ENCODE data around the gene CNIH4.

The CNIH4 gene

DNA sequence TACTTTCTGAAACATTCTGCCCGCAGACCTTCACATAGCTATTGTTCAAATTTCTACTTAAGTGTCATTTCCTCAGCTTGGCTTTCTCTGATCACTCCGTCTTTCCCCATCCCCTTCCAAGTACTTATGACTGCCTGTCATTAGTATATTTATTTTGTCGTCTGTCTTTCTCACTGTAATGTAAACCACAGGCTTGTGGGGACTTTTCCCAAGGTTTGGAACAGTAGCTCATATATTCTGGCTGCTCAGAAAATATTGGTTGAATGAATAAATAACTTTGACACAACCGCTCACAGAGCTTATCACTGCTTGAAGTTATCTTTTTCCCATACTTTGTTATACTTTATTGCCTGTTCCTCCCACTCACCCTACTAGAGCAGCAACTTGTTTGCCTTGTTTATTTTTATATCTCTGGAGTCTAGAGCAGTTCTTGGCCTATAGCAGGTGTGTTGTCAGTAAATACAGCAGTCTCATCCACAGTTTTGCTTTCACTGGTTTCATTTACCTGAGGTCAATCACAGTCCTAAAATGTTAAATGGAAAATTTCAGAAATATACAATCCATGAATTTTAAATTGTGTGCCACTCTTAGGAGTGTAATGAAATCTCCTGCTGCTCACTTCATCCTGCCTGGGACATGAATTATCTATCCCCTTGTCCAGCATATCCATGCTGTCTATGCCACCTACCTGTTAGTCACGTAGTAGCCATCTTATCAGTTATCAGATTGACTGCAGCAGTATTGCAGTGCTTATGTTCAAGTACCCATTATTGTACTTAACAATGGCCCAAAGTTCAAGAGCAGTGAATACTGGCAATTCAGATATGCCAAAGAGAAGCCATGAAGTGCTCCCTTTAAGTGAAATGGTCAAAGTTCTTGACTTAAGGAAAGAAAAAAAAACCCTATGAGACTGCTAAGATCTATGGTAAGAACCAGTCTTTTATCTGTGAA is 2.4 kb upstream of the CNIH4 start:
- no peak overlapping the region for H3K4me3 ChIP-seq (ENCODE audit: low read length)
- no peaks in the 10 kb centered on the region for H3K9me3 ChIP-seq (ENCODE audit: control insufficient read depth, low read length)
- H3K36me3 ChIP-seq (ENCODE audit: control insufficient read depth, insufficient read depth, low read length): no peaks in the 10 kb centered on the region
- H3K9ac ChIP-seq (ENCODE audit: low read length): no peak overlapping the region
- peaks cover 16% of the 10 kb centered on the region for H3K4me1 ChIP-seq (ENCODE audit: control insufficient read depth, insufficient read depth, low read length)
- H3K27me3 ChIP-seq (ENCODE audit: control insufficient read depth, insufficient read depth, low read length): no peaks in the 10 kb centered on the region

DNA sequence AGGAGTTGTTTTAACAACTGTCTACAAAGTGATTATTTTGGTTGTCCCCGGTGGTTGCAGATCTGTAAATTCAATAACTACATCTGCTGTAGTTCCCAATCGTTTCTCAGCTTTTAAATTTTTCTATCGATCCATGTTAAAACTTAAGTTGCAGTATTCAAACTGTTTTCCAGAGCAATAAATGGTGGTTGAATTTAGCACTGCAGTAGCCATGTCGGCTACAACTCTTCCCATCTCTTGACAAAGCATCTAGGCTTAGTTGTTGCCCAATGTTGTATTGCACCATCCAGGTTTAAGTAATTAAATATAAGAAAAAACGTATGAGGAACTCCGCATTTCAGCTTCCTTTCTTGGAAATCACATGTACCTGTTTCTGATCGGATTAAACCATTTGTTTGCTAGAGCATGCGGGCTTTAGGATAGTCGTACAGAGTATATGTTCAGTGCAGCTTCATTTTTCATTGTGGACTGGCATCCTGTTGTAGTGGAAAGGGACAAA is 996 bp downstream of the CNIH4 start:
- Histone ChIP-seq H3K9me3 (ENCODE audit: control insufficient read depth, low read length) (no peaks in the 10 kb centered on the region), H3K4me3 (ENCODE audit: low read length) (peak overlapping the region; percentile 56), H3K9ac (ENCODE audit: low read length) (peak overlapping the region; percentile 82), H3K27me3 (ENCODE audit: control insufficient read depth, insufficient read depth, low read length) (no peaks in the 10 kb centered on the region), H3K36me3 (ENCODE audit: control insufficient read depth, insufficient read depth, low read length) (no peaks in the 10 kb centered on the region), H3K4me1 (ENCODE audit: control insufficient read depth, insufficient read depth, low read length) (peaks cover 16% of the 10 kb centered on the region)

DNA sequence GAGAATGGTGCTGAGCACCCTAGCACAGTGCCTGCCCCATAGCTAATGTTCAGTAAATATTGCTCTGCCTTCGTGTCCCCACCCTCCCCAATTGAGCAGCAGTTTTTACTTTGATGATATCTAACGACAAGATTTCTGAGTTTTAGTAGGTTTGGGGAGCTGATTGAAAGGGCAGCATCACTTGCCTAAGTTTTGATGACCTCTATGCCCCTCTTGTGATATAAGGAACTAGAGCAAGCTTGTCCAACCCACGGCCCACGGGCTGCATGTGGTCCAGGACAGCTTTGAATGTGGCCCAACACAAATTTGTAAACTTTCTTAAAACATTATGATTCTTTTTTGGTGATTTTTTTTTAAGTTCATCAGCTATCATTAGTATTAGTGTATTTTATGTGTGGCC is 1.6 kb downstream of the CNIH4 start:
- Histone ChIP-seq H3K9me3 (ENCODE audit: control insufficient read depth, low read length) (no peaks in the 10 kb centered on the region), H3K4me3 (ENCODE audit: low read length) (peak overlapping the region; percentile 4), H3K36me3 (ENCODE audit: control insufficient read depth, insufficient read depth, low read length) (no peaks in the 10 kb centered on the region), H3K9ac (ENCODE audit: low read length) (peak overlapping the region; percentile 82), H3K27me3 (ENCODE audit: control insufficient read depth, insufficient read depth, low read length) (no peaks in the 10 kb centered on the region), H3K4me1 (ENCODE audit: control insufficient read depth, insufficient read depth, low read length) (peaks cover 16% of the 10 kb centered on the region)

DNA sequence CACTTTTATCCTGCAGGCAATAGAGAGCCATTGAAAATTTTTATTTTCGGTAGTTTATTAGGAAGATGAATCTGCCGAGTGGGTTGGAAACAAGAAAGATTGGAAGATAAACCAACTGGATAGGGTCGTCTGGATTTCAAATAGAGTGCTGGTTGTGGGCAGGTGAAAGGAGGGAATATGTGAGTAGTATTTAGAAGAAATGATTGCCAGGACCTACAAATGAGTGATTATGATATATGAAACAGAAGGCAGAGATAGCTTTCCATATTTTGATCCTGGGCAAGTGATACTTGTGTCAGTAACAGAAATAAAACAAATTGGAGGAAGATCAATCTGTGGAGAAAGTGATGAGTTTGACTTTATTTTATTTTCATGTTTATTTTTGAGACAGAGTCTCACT is 2.5 kb downstream of the CNIH4 start:
- Histone ChIP-seq H3K9me3 (ENCODE audit: control insufficient read depth, low read length) (no peaks in the 10 kb centered on the region), H3K4me3 (ENCODE audit: low read length) (no peak overlapping the region), H3K9ac (ENCODE audit: low read length) (no peak overlapping the region), H3K4me1 (ENCODE audit: control insufficient read depth, insufficient read depth, low read length) (peaks cover 16% of the 10 kb centered on the region), H3K36me3 (ENCODE audit: control insufficient read depth, insufficient read depth, low read length) (no peaks in the 10 kb centered on the region), H3K27me3 (ENCODE audit: control insufficient read depth, insufficient read depth, low read length) (no peaks in the 10 kb centered on the region)

DNA sequence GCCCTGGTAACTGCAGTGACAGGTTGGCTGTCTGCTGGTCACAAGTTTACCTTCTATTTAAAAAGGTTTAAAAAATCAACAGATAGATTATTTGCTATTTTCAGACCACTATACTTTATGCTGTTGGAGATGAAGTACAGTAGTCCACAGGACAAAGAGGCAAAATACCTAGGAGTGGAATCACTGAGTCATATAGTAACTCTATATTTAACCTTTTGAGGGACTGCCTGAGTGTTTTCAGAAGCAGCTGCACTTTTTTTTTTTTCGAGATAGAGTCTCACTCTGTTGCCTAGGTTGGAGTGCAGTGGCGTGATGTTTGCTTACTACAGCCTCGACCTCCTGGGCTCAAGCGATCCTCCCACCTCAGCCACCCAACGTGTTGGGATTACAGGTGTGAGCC is 11.7 kb downstream of the CNIH4 start:
- peaks cover 8% of the 10 kb centered on the region for H3K36me3 ChIP-seq (ENCODE audit: control insufficient read depth, insufficient read depth, low read length)
- H3K9ac ChIP-seq (ENCODE audit: low read length): no peak overlapping the region
- H3K9me3 ChIP-seq (ENCODE audit: control insufficient read depth, low read length): no peaks in the 10 kb centered on the region
- no peaks in the 10 kb centered on the region for H3K27me3 ChIP-seq (ENCODE audit: control insufficient read depth, insufficient read depth, low read length)
- H3K4me3 ChIP-seq (ENCODE audit: low read length): no peak overlapping the region
- H3K4me1 ChIP-seq (ENCODE audit: control insufficient read depth, insufficient read depth, low read length): no peaks in the 10 kb centered on the region

DNA sequence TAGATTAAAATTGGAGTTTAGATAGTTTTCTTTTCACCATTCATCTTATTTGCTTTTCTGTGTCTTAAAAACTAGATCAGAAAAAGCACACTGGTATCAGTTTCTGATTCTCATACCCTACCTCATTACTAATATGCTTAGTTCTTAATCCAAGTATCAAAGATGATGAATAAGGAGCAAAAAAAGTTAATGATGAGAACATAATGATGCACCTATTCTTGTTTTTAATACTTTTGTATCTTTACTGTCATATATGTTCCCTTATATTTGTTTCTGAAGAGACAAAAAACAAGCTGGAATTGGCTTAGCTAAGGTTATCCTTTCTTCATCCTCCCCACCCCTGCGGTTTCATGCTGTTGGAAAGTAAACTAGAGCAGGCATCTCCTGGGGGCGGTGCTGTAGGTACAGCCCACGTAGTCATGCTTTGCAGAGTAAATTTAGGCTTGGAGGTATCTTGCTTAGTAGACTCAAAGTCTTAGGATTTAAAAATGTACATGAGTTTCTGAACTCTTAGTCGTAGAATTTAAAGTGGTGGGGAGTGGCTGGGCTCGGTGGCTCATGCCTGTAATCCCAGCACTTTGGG is 16.4 kb downstream of the CNIH4 start:
- Histone ChIP-seq H3K9ac (ENCODE audit: low read length) (no peak overlapping the region), H3K36me3 (ENCODE audit: control insufficient read depth, insufficient read depth, low read length) (no peaks in the 10 kb centered on the region), H3K9me3 (ENCODE audit: control insufficient read depth, low read length) (no peaks in the 10 kb centered on the region), H3K4me1 (ENCODE audit: control insufficient read depth, insufficient read depth, low read length) (no peaks in the 10 kb centered on the region), H3K4me3 (ENCODE audit: low read length) (no peak overlapping the region), H3K27me3 (ENCODE audit: control insufficient read depth, insufficient read depth, low read length) (no peaks in the 10 kb centered on the region)

DNA sequence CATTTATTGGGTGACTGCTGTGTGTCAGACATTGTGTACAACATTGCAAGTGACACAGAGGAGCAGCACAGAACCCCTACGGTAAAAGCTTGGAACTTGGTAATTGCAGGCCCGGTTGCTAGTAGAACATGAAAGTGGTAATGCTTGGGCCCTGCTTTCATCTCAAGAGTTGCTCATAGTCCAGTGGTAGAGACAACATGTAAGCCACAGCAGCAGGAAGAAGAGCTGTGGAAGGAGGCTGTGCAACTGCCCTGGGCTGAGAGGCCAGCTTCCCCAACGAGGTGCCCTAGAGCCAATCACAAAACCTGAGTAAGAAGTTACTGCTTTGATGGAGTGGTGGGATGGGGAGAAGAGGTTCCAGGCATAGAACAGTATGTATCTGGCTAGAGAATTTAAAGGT is 18.4 kb downstream of the CNIH4 start:
- H3K4me3 ChIP-seq (ENCODE audit: low read length): no peak overlapping the region
- peaks cover 5% of the 10 kb centered on the region for H3K36me3 ChIP-seq (ENCODE audit: control insufficient read depth, insufficient read depth, low read length)
- H3K9me3 ChIP-seq (ENCODE audit: control insufficient read depth, low read length): no peaks in the 10 kb centered on the region
- no peaks in the 10 kb centered on the region for H3K4me1 ChIP-seq (ENCODE audit: control insufficient read depth, insufficient read depth, low read length)
- no peak overlapping the region for H3K9ac ChIP-seq (ENCODE audit: low read length)
- H3K27me3 ChIP-seq (ENCODE audit: control insufficient read depth, insufficient read depth, low read length): no peaks in the 10 kb centered on the region

DNA sequence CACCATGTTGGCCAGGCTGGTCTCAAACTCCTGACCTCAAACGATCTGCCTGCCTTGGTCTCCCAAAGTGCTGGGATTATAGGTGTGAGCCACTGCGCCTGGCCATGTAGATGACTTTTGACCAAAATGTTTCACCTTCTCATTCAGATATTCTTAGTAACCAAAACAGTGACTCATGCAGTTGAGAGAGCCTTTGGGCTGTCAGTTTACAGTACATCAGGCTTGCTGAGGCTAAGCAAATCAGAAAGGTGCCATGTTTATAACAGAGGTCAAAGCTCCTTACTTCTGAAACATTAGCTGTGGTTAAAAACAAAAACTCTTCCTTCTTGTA is 21.0 kb downstream of the CNIH4 start:
- no peaks in the 10 kb centered on the region for H3K27me3 ChIP-seq (ENCODE audit: control insufficient read depth, insufficient read depth, low read length)
- H3K4me1 ChIP-seq (ENCODE audit: control insufficient read depth, insufficient read depth, low read length): no peaks in the 10 kb centered on the region
- H3K9ac ChIP-seq (ENCODE audit: low read length): no peak overlapping the region
- H3K9me3 ChIP-seq (ENCODE audit: control insufficient read depth, low read length): no peaks in the 10 kb centered on the region
- H3K4me3 ChIP-seq (ENCODE audit: low read length): no peak overlapping the region
- H3K36me3 ChIP-seq (ENCODE audit: control insufficient read depth, insufficient read depth, low read length): peaks cover 5% of the 10 kb centered on the region

- H3K9ac ChIP-seq (ENCODE audit: low read length): no peak overlapping the region
- no peaks in the 10 kb centered on the region for H3K9me3 ChIP-seq (ENCODE audit: control insufficient read depth, low read length)
- H3K4me1 ChIP-seq (ENCODE audit: control insufficient read depth, insufficient read depth, low read length): no peaks in the 10 kb centered on the region
- peaks cover 5% of the 10 kb centered on the region for H3K36me3 ChIP-seq (ENCODE audit: control insufficient read depth, insufficient read depth, low read length)
- H3K4me3 ChIP-seq (ENCODE audit: low read length): no peak overlapping the region
- no peaks in the 10 kb centered on the region for H3K27me3 ChIP-seq (ENCODE audit: control insufficient read depth, insufficient read depth, low read length)
These were observed 22.4 kb downstream of the CNIH4 start for GRCh38 chr1:224378855-224379631.

DNA sequence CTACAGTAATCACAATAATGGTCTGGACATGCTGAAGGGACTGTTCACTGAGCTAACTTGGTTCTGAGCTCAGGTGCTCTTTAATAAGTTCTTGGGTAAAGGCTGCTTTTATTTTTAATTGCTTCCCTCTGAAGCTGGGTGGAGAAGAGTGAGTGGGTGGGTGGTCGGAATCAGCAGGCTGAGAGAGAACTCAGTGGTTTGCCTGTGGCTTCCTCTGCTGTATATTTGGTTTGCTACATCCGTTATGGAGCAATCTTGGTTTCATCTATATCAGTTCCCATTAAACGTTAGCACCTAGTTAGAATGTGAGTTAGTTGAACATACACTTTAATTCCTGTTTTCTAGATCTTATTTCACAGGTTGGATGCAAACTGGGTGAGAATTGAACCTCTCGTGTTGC is 23.3 kb downstream of the CNIH4 start:
- Histone ChIP-seq H3K4me1 (ENCODE audit: control insufficient read depth, insufficient read depth, low read length) (no peaks in the 10 kb centered on the region), H3K36me3 (ENCODE audit: control insufficient read depth, insufficient read depth, low read length) (peaks cover 5% of the 10 kb centered on the region), H3K4me3 (ENCODE audit: low read length) (no peak overlapping the region), H3K9ac (ENCODE audit: low read length) (no peak overlapping the region), H3K9me3 (ENCODE audit: control insufficient read depth, low read length) (no peaks in the 10 kb centered on the region), H3K27me3 (ENCODE audit: control insufficient read depth, insufficient read depth, low read length) (no peaks in the 10 kb centered on the region)

DNA sequence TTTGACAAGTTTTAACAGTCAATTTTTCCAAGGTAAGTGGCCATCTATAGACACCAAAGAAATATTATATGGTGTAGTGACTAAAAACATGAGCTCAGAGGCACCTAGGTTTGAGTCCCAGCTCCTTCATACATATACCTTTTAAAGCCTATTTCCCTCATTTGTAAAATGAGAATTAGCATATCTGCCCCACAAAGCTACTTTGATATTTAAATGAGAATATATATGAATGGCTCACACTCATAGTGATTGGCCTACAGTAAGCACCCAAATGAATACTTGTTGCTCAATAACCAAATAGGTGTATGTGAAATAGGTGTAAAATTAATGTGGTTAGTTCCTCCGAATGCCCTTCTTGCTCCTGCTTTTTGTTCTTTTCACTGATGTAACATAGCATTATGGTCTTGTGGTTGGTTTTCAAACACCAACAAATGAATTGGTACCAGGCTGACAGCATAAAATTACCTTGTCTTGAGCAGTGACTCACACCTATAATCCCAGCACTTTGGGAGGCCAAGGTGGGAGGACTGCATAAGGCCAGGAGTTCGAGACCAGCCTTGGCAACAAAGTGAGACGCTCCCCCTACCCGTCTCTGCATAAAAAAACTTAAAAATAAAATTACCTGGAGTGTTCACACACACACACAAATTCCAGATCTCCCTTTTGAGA is 25.3 kb downstream of the CNIH4 start:
- H3K4me1 ChIP-seq (ENCODE audit: control insufficient read depth, insufficient read depth, low read length): no peaks in the 10 kb centered on the region
- no peak overlapping the region for H3K9ac ChIP-seq (ENCODE audit: low read length)
- no peaks in the 10 kb centered on the region for H3K9me3 ChIP-seq (ENCODE audit: control insufficient read depth, low read length)
- H3K36me3 ChIP-seq (ENCODE audit: control insufficient read depth, insufficient read depth, low read length): peaks cover 5% of the 10 kb centered on the region
- no peaks in the 10 kb centered on the region for H3K27me3 ChIP-seq (ENCODE audit: control insufficient read depth, insufficient read depth, low read length)
- no peak overlapping the region for H3K4me3 ChIP-seq (ENCODE audit: low read length)

All from mucosa of stomach (tissue), 1 donor.